HG03108 (cell line): ENCODE measurements around the gene KCTD7.
"Not testable (repeated sequence)": the region's sequence is repeated elsewhere in the genome, so short reads cannot be mapped to it uniquely, and the experiment has no call there.

Experiments used
- ATAC-seq: cut with Tn5 transposase; IDR thresholded peaks from one replicate; pipeline ENCODE4 v1.9.1; 2021; ENCODE audit warnings: moderate library complexity; ENCODE audit not compliant: unreplicated experiment

The KCTD7 gene

GRCh38 chr7:66615699-66616098 is 13.0 kb upstream of the KCTD7 start:
- ATAC-seq: no peak

GRCh38 chr7:66617295-66617694 is 11.4 kb upstream of the KCTD7 start:
- no peak for ATAC-seq

- ATAC-seq: not testable (repeated sequence)
Observed at GRCh38 chr7:66619341-66619948, 9.2 kb upstream of the KCTD7 start.

GRCh38 chr7:66626331-66626934 is 2.2 kb upstream of the KCTD7 start:
- no peak for ATAC-seq

GRCh38 chr7:66627151-66627681 is 1.5 kb upstream of the KCTD7 start:
- no peak for ATAC-seq

GRCh38 chr7:66627881-66628360 is 760 bp upstream of the KCTD7 start:
- peak; percentile 0 for ATAC-seq

GRCh38 chr7:66629222-66630062 is 761 bp downstream of the KCTD7 start:
- no peak for ATAC-seq

GRCh38 chr7:66630531-66630930 is 1.9 kb downstream of the KCTD7 start:
- ATAC-seq: no peak

- no peak for ATAC-seq
Observed at GRCh38 chr7:66631471-66631870, 2.8 kb downstream of the KCTD7 start.

- ATAC-seq: no peak
Observed at GRCh38 chr7:66634816-66635215, 6.1 kb downstream of the KCTD7 start.

GRCh38 chr7:66635322-66635981 is 6.8 kb downstream of the KCTD7 start:
- ATAC-seq: peak; percentile 3

GRCh38 chr7:66635982-66636546 is 7.4 kb downstream of the KCTD7 start:
- ATAC-seq: peak; percentile 36

- ATAC-seq: no peak
Observed at GRCh38 chr7:66638309-66639099, 9.8 kb downstream of the KCTD7 start.

GRCh38 chr7:66639773-66640172 is 11.1 kb downstream of the KCTD7 start:
- ATAC-seq: no peak

GRCh38 chr7:66640802-66641525 is 12.3 kb downstream of the KCTD7 start:
- ATAC-seq: no peak

GRCh38 chr7:66641526-66641871 is 12.8 kb downstream of the KCTD7 start:
- ATAC-seq: no peak

- no peak for ATAC-seq
Observed at GRCh38 chr7:66642186-66642585, 13.5 kb downstream of the KCTD7 start.

- ATAC-seq: no peak
Observed at GRCh38 chr7:66642932-66643331, 14.3 kb downstream of the KCTD7 start.

- ATAC-seq: no peak
Observed at GRCh38 chr7:66643395-66643794, 14.7 kb downstream of the KCTD7 start.
